H9 (cell line): ENCODE results near the gene PPP1R12A. TPM values are rescaled to one million over a fixed set of nuclear protein-coding genes. Genes with fewer than 3 reads are reported as not detected.

ENCODE experiments used
- DNase-seq: peaks from one replicate; pipeline ENCODE4 v3.0.0-alpha.2; 2017
- H2AFZ ChIP-seq: one replicate; pipeline ENCODE4 v1.6.1; 2013; ENCODE audit warnings: mild to moderate bottlenecking, low read length, control low read depth, moderate library complexity
- H2AK5ac ChIP-seq: 2 replicates; pipeline ENCODE4 v1.6.1; 2013; ENCODE audit warnings: low read length, control low read depth, mixed read lengths; ENCODE audit not compliant: insufficient read length
- H2BK120ac ChIP-seq: one replicate; pipeline ENCODE4 v1.6.1; 2013; ENCODE audit warnings: low read depth, mild to moderate bottlenecking, low read length, control low read depth, inconsistent platforms; ENCODE audit not compliant: poor library complexity, severe bottlenecking
- H2BK12ac ChIP-seq: 2 replicates; pipeline ENCODE4 v1.6.1; 2013; ENCODE audit warnings: low read length, control low read depth, mixed read lengths, low read depth; ENCODE audit not compliant: insufficient read length
- H2BK15ac ChIP-seq: 2 replicates; pipeline ENCODE4 v1.6.1; 2013; ENCODE audit warnings: low read depth, low read length, control low read depth
- H2BK20ac ChIP-seq: one replicate; pipeline ENCODE4 v1.6.1; 2013; ENCODE audit warnings: low read depth, mild to moderate bottlenecking, low read length, control low read depth, inconsistent platforms; ENCODE audit not compliant: poor library complexity, severe bottlenecking
- H2BK5ac ChIP-seq: 2 replicates; pipeline ENCODE4 v1.6.1; 2013; ENCODE audit warnings: low read length, control low read depth, mixed read lengths; ENCODE audit not compliant: insufficient read length
- H3K14ac ChIP-seq: 2 replicates; pipeline ENCODE4 v1.6.1; 2013; ENCODE audit warnings: low read length, control low read depth; ENCODE audit not compliant: insufficient read depth
- H3K18ac ChIP-seq: 2 replicates; pipeline ENCODE4 v1.6.1; 2013; ENCODE audit warnings: low read depth, mild to moderate bottlenecking, mixed read lengths, low read length, control low read depth; ENCODE audit not compliant: insufficient read length
- H3K23ac ChIP-seq: 2 replicates; pipeline ENCODE4 v1.6.1; 2013; ENCODE audit warnings: low read length, control low read depth, mixed read lengths, low read depth; ENCODE audit not compliant: insufficient read length
- H3K23me2 ChIP-seq: 2 replicates; pipeline ENCODE4 v1.6.1; 2013; ENCODE audit warnings: low read depth, mild to moderate bottlenecking, mixed read lengths, low read length, control low read depth; ENCODE audit not compliant: insufficient read length, poor library complexity, severe bottlenecking
- H3K27ac ChIP-seq: 2 replicates; pipeline ENCODE4 v1.5.1; 2013; ENCODE audit warnings: low read length, control low read depth, mixed read lengths, low read depth; ENCODE audit not compliant: insufficient read length
- H3K27me3 ChIP-seq: 2 replicates; pipeline ENCODE4 v1.6.1; 2013; ENCODE audit warnings: low read length, control low read depth, inconsistent platforms; ENCODE audit not compliant: insufficient read depth
- H3K4ac ChIP-seq: 2 replicates; pipeline ENCODE4 v1.6.1; 2013; ENCODE audit warnings: low read depth, mild to moderate bottlenecking, control low read depth, inconsistent platforms, low read length, moderate library complexity
- H3K4me1 ChIP-seq: 2 replicates; pipeline ENCODE4 v1.6.1; 2013; ENCODE audit warnings: low read length, control low read depth, inconsistent platforms; ENCODE audit not compliant: insufficient read depth
- H3K4me2 ChIP-seq: 2 replicates; pipeline ENCODE4 v1.6.1; 2013; ENCODE audit warnings: low read length, control low read depth, mixed read lengths; ENCODE audit not compliant: insufficient read length, insufficient read depth
- H3K56ac ChIP-seq: 2 replicates; pipeline ENCODE4 v1.6.1; 2013; ENCODE audit warnings: low read depth, mild to moderate bottlenecking, mixed read lengths, low read length, control low read depth; ENCODE audit not compliant: insufficient read length
- H3K79me1 ChIP-seq: 2 replicates; pipeline ENCODE4 v1.6.1; 2013; ENCODE audit warnings: low read depth, mild to moderate bottlenecking, moderate library complexity, low read length, control low read depth, inconsistent platforms; ENCODE audit not compliant: insufficient read depth, poor library complexity, severe bottlenecking
- H3K79me2 ChIP-seq: 2 replicates; pipeline ENCODE4 v1.6.1; 2013; ENCODE audit warnings: low read length, control low read depth, inconsistent platforms; ENCODE audit not compliant: insufficient read depth
- H3K9ac ChIP-seq: 2 replicates; pipeline ENCODE4 v1.6.1; 2013; ENCODE audit warnings: low read length, control low read depth, mixed read lengths; ENCODE audit not compliant: insufficient read length; ENCODE audit errors: extremely low read depth
- H3K9me3 ChIP-seq: one replicate; pipeline ENCODE4 v1.6.1; 2013; ENCODE audit warnings: low read depth, low read length, inconsistent platforms; ENCODE audit not compliant: control insufficient read depth
- H3T11ph ChIP-seq: one replicate; pipeline ENCODE4 v1.6.1; 2013; ENCODE audit warnings: mild to moderate bottlenecking, low read length, control low read depth, inconsistent platforms
- H4K20me1 ChIP-seq: one replicate; pipeline ENCODE4 v1.6.1; 2013; ENCODE audit not compliant: control insufficient read depth, insufficient read length, insufficient read depth
- H4K5ac ChIP-seq: 2 replicates; pipeline ENCODE4 v1.6.1; 2013; ENCODE audit warnings: low read depth, mild to moderate bottlenecking, mixed read lengths, low read length, control low read depth; ENCODE audit not compliant: insufficient read length
- H4K8ac ChIP-seq: replicated peaks from 2 replicates; pipeline ENCODE4 v1.6.1; 2013; ENCODE audit warnings: low read length, control low read depth, mixed read lengths, low read depth; ENCODE audit not compliant: insufficient read length
- H4K91ac ChIP-seq: 2 replicates; pipeline ENCODE4 v1.6.1; 2013; ENCODE audit warnings: low read depth, mild to moderate bottlenecking, moderate library complexity, mixed read lengths, low read length, control low read depth; ENCODE audit not compliant: insufficient read length
- H3K27ac Mint-ChIP-seq, 3 experiments: 2 replicates in 2 of 3; 3 replicates in 1 of 3; pipeline ENCODE4 v1.8.0; 2020 to 2021; ENCODE audit warnings: mixed read lengths in 3 of 3, mild to moderate bottlenecking in 1 of 3, moderate library complexity in 1 of 3
- H3K27me3 Mint-ChIP-seq: 2 replicates; pipeline ENCODE4 v1.8.0; 2021; ENCODE audit warnings: low read depth, mild to moderate bottlenecking, moderate library complexity, mixed read lengths
- H3K36me3 Mint-ChIP-seq, 3 experiments: 2 replicates in 2 of 3; 3 replicates in 1 of 3; pipeline ENCODE4 v1.8.0; 2020 to 2021; ENCODE audit warnings: low read depth in 3 of 3, mixed read lengths in 3 of 3; ENCODE audit not compliant: insufficient read depth in 1 of 3
- H3K4me1 Mint-ChIP-seq, 2 experiments: 2 replicates each; pipeline ENCODE4 v1.8.0; 2020; ENCODE audit warnings: mixed read lengths in 2 of 2
- H3K4me3 Mint-ChIP-seq, 2 experiments: 2 replicates in 1 of 2; 3 replicates in 1 of 2; pipeline ENCODE4 v1.8.0; 2020 to 2021; ENCODE audit warnings: mild to moderate bottlenecking in 2 of 2, mixed read lengths in 2 of 2, moderate library complexity in 1 of 2
- H3K9me3 Mint-ChIP-seq, 2 experiments: 2 replicates in 1 of 2; 3 replicates in 1 of 2; pipeline ENCODE4 v1.8.0; 2020; ENCODE audit warnings: mild to moderate bottlenecking in 2 of 2, mixed read lengths in 2 of 2, moderate library complexity in 1 of 2
- WGBS: extraction: QIAGEN DNeasy Blood & Tissue Kit; methylation state at CpG from one replicate; pipeline ENCODE4 v1.1.7; 2013; ENCODE audit warnings: missing lambda C conversion rate, low lambda C conversion rate, mixed read lengths; ENCODE audit not compliant: insufficient read length; ENCODE audit errors: extremely low coverage; 5-methylcytosine and 5-hydroxymethylcytosine counted together
- total RNA-seq: library from RNA; stranded (reverse); gene quantifications from 2 replicates; pipeline ENCODE4 v1.2.1, GENCODE V29; 2021
- TF ChIP-seq, protein P1 (sequence below): fragments of 200-600 bp; sonication (generic); conservative IDR thresholded peaks from 3 replicates; pipeline ENCODE4 v1.8.0; 2021; ENCODE audit warnings: antibody characterized with exemption, mild to moderate bottlenecking

The PPP1R12A gene
- total RNA-seq, 1 experiment from 2014 or later = 93.5 TPM

DNA sequence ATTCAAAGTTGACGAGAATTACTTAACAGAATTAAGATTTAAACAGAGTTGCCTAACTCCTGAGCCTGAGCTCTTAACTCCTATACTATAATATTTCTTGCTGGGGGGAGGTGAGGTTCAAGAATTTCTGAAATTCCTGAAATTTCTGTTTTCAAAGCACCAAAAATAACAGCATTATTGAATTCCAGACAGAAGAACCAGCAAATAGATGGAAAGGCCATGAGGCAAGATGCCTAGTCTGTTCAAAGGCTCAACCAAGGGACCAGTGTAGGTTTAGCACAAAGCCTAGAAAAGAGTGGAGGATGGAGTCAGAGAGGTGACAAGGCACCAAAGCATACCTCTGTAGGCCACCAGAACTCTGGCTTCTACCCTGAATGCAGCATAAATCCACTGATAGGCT, 76.4 kb downstream of the PPP1R12A start:
- Histone ChIP-seq H3K9ac (no peak overlapping the region), H3T11ph (no peak overlapping the region), H3K4me2 (no peak overlapping the region), H3K4me1 (no peaks in the 10 kb centered on the region), H2BK120ac (no peak overlapping the region), H3K79me1 (peaks cover 15% of the 10 kb centered on the region), H3K27ac (no peak overlapping the region), H4K91ac (no peak overlapping the region), H3K4ac (no peak overlapping the region), H2BK12ac (no peak overlapping the region), H2AFZ (no peak overlapping the region), H3K14ac (no peak overlapping the region), H3K9me3 (no peaks in the 10 kb centered on the region), H2BK5ac (no peak overlapping the region), H3K23ac (no peak overlapping the region), H3K18ac (no peak overlapping the region), H4K20me1 (no peaks in the 10 kb centered on the region), H3K79me2 (peaks cover 13% of the 10 kb centered on the region; the same call in 1 of the 2 replicates), H3K27me3 (no peaks in the 10 kb centered on the region), H2AK5ac (no peak overlapping the region), H2BK20ac (no peak overlapping the region), H2BK15ac (no peak overlapping the region), H3K56ac (no peak overlapping the region), H4K8ac (no peak overlapping the region), H4K5ac (no peak overlapping the region), H3K23me2 (no peaks in the 10 kb centered on the region)
- Mint-ChIP-seq H3K36me3 (peaks cover 9 to 19% (median 13%) of the 10 kb centered on the region in 3 experiments), H3K4me1 (peaks cover 9 to 12% of the 10 kb centered on the region in 2 experiments), H3K9me3 (no peaks in the 10 kb centered on the region), H3K27ac (no peak overlapping the region; a peak in 1 of 7 replicates), H3K4me3 (no peak overlapping the region), H3K27me3 (no peaks in the 10 kb centered on the region)
- WGBS = no CpG with 5 or more reads among the region's 1 CpG
- no peak for DNase-seq
- TF ChIP-seq, protein P1, sequence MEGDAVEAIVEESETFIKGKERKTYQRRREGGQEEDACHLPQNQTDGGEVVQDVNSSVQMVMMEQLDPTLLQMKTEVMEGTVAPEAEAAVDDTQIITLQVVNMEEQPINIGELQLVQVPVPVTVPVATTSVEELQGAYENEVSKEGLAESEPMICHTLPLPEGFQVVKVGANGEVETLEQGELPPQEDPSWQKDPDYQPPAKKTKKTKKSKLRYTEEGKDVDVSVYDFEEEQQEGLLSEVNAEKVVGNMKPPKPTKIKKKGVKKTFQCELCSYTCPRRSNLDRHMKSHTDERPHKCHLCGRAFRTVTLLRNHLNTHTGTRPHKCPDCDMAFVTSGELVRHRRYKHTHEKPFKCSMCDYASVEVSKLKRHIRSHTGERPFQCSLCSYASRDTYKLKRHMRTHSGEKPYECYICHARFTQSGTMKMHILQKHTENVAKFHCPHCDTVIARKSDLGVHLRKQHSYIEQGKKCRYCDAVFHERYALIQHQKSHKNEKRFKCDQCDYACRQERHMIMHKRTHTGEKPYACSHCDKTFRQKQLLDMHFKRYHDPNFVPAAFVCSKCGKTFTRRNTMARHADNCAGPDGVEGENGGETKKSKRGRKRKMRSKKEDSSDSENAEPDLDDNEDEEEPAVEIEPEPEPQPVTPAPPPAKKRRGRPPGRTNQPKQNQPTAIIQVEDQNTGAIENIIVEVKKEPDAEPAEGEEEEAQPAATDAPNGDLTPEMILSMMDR = no peak
